ENCODE results near the gene CDH22. TPM values are rescaled to one million over a fixed set of nuclear protein-coding genes. Genes with fewer than 3 reads are reported as not detected.

CDH22 gene
- total and polyA plus RNA-seq, 9 of the 15 experiments (the other 6 are each of a cell fraction or from before 2014, with no cell fraction given) = 0.07 to 0.08 TPM; not detected in 7

- TF ChIP-seq ZNF124 (CRISPR knock-in tag; IDR thresholded peaks at IDR 0.05) (no peak), ZNF780A (CRISPR knock-in tag; IDR thresholded peaks at IDR 0.05) (no peak), RBM25 (IDR thresholded peaks at IDR 0.05; ENCODE audit: low read depth, low read length, severe bottlenecking) (peak; percentile 50), KAT7 (CRISPR knock-in tag; IDR thresholded peaks at IDR 0.05; ENCODE audit: borderline replicate concordance) (no peak), STAT5B (CRISPR knock-in tag; IDR thresholded peaks at IDR 0.05) (no peak), GTF3C2 (IDR thresholded peaks at IDR 0.05; ENCODE audit: borderline replicate concordance, extremely low read depth, insufficient read length) (no peak), TRIM25 (IDR thresholded peaks at IDR 0.05; ENCODE audit: borderline replicate concordance) (no peak), ZKSCAN1 (IDR thresholded peaks at IDR 0.05; ENCODE audit: low read depth, low read length) (peak; percentile 83), FOXK2 (conservative IDR thresholded peaks at IDR 0.05 in 1 of 2, IDR thresholded peaks at IDR 0.05 in 1 of 2; ENCODE audit: low read depth in 2 of 2) (no peak)
- TF ChIP-seq, protein P1, sequence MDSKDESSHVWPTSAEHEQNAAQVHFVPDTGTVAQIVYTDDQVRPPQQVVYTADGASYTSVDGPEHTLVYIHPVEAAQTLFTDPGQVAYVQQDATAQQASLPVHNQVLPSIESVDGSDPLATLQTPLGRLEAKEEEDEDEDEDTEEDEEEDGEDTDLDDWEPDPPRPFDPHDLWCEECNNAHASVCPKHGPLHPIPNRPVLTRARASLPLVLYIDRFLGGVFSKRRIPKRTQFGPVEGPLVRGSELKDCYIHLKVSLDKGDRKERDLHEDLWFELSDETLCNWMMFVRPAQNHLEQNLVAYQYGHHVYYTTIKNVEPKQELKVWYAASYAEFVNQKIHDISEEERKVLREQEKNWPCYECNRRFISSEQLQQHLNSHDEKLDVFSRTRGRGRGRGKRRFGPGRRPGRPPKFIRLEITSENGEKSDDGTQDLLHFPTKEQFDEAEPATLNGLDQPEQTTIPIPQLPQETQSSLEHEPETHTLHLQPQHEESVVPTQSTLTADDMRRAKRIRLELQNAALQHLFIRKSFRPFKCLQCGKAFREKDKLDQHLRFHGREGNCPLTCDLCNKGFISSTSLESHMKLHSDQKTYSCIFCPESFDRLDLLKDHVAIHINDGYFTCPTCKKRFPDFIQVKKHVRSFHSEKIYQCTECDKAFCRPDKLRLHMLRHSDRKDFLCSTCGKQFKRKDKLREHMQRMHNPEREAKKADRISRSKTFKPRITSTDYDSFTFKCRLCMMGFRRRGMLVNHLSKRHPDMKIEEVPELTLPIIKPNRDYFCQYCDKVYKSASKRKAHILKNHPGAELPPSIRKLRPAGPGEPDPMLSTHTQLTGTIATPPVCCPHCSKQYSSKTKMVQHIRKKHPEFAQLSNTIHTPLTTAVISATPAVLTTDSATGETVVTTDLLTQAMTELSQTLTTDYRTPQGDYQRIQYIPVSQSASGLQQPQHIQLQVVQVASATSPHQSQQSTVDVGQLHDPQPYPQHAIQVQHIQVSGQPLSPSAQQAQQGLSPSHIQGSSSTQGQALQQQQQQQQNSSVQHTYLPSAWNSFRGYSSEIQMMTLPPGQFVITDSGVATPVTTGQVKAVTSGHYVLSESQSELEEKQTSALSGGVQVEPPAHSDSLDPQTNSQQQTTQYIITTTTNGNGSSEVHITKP (IDR thresholded peaks at IDR 0.05; ENCODE audit: partially characterized antibody) = peak; percentile 63
- TF ChIP-seq, protein P2, sequence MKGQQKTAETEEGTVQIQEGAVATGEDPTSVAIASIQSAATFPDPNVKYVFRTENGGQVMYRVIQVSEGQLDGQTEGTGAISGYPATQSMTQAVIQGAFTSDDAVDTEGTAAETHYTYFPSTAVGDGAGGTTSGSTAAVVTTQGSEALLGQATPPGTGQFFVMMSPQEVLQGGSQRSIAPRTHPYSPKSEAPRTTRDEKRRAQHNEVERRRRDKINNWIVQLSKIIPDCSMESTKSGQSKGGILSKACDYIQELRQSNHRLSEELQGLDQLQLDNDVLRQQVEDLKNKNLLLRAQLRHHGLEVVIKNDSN (CRISPR knock-in tag; IDR thresholded peaks at IDR 0.05) = no peak
Observed at GRCh38 chr20:46173652-46174468, 134.4 kb downstream of the CDH22 start.

More at GRCh38 chr20:46173652-46174468, 134.4 kb downstream of the CDH22 start:
- no peak for FAIRE-seq
- Histone ChIP-seq H4K20me1 (replicated peaks; ENCODE audit: control insufficient read depth, insufficient read depth, low read length) (peaks cover 10% of the 10 kb centered on the region; the same call in 1 of the 2 replicates), H3K27ac (ENCODE audit: extremely low read depth, low read depth, low read length) (no peak overlapping the region), H3K4me1 (replicated peaks in 1 of 2; ENCODE audit: control insufficient read depth in 2 of 2, insufficient read depth in 2 of 2, low read length in 2 of 2) (peaks cover 0 to 10% of the 10 kb centered on the region in 2 experiments; a peak in 1 of 5 replicates), H3K9ac (ENCODE audit: insufficient read depth in 1 of 2, low read depth in 2 of 2, low read length in 2 of 2) (no peak overlapping the region), H3K9me1 (ENCODE audit: control insufficient read depth, insufficient read depth, low read length) (no peaks in the 10 kb centered on the region), H3K36me3 (ENCODE audit: control insufficient read depth, insufficient read depth, low read length) (no peaks in the 10 kb centered on the region), H3K4me2 (ENCODE audit: insufficient read depth, low read length) (no peak overlapping the region), H3K27me3 (ENCODE audit: control insufficient read depth in 2 of 2, insufficient read depth in 2 of 2, low read length in 2 of 2) (peaks cover 21 to 72% of the 10 kb centered on the region in 2 experiments), H3K4me3 (no peak overlapping the region), H3K79me2 (ENCODE audit: control insufficient read depth, insufficient read depth, low read length) (no peaks in the 10 kb centered on the region), H3K9me3 (replicated peaks; ENCODE audit: control insufficient read depth, insufficient read depth, low read depth, low read length) (no peaks in the 10 kb centered on the region), H2AFZ (ENCODE audit: low read depth, low read length) (no peak overlapping the region)
- BruUV-seq (replicated peaks) = no TSS peak
- peak; percentile 14; the same call in 1 of the 3 replicates for ATAC-seq
- 6% methylated on average over 14 of the region's 25 CpGs for WGBS (ENCODE audit: insufficient coverage, low coverage, missing lambda C conversion rate)
- intact Hi-C loops (cut with micrococcal nuclease) = loop anchor here (2.0 to 5.0 kb wide), 2 partner anchors 41 to 152 kb away; no protein-coding TSS in a partner anchor
- ChIA-PET CTCF (ENCODE audit: low intra/inter-chr PET ratio) (interaction anchor here (0.9 to 1.3 kb wide), 2 partner anchors 153 to 159 kb away, joined by 3 to 4 read pairs; no protein-coding TSS in a partner anchor), POLR2A (interaction anchor here (0.6 to 1.6 kb wide), 5 partner anchors 11 to 851 kb away, joined by 3 to 6 read pairs (median 3); no protein-coding TSS in a partner anchor)
- DNase-seq (ENCODE audit: extremely low read depth in 1 of 4, low spot score in 3 of 4) = no peak
- in situ Hi-C loops (cut with MboI) = no loop called here
